ENCODE data around the gene MUC5B. TPM values are rescaled to one million over a fixed set of nuclear protein-coding genes. Genes with fewer than 3 reads are reported as not detected.

The MUC5B gene
- total and polyA plus RNA-seq, 2 donors (not counting 1 experiment from before 2014, with no cell fraction given) = not detected

GRCh38 chr11:1194231-1194976, 28.5 kb upstream of the MUC5B start:
- no peak for ATAC-seq (ENCODE audit: low read depth)
- H3K9me3 ChIP-seq (ENCODE audit: control extremely low read depth in 1 of 3, control insufficient read depth in 2 of 3, insufficient read depth in 1 of 3, low read length in 2 of 3) = peaks cover 0 to 9% (median 0%) of the 10 kb centered on the region in 3 donors
- H3K27me3 ChIP-seq (replicated peaks in 1 of 4; ENCODE audit: control extremely low read depth in 1 of 4, control insufficient read depth in 3 of 4, insufficient read depth in 4 of 4, low read length in 3 of 4) = peaks cover 0 to 2% (median 0%) of the 10 kb centered on the region in 4 experiments
- no peak overlapping the region for H2AFZ ChIP-seq (ENCODE audit: insufficient read depth, low read depth, low read length, poor library complexity, severe bottlenecking)
- intact Hi-C loops (cut with micrococcal nuclease) = no loop called here
- WGBS (ENCODE audit: insufficient coverage) = 96% methylated on average over 59 of the region's 59 CpGs
- H4K20me1 ChIP-seq (ENCODE audit: control insufficient read depth, insufficient read depth, low read length, poor library complexity, severe bottlenecking) = no peaks in the 10 kb centered on the region
- no peak overlapping the region for H3K4me3 ChIP-seq (ENCODE audit: control extremely low read depth in 1 of 5, extremely low read depth in 1 of 5, insufficient read depth in 1 of 5, low read depth in 2 of 5, low read length in 4 of 5)
- H3K79me2 ChIP-seq (ENCODE audit: control insufficient read depth, insufficient read depth, low read length) = no peaks in the 10 kb centered on the region
- H3K4me1 ChIP-seq (ENCODE audit: control insufficient read depth in 2 of 2, insufficient read depth in 2 of 2, low read length in 2 of 2) = no peaks in the 10 kb centered on the region
- TF ChIP-seq CTCF (IDR thresholded peaks at IDR 0.05) (no peak), EZH2 (IDR thresholded peaks at IDR 0.05; ENCODE audit: borderline replicate concordance, insufficient read depth, low read depth, low read length, poor library complexity, severe bottlenecking) (no peak)
- DNase-seq = peak; percentile 5
- H3K27ac ChIP-seq (ENCODE audit: low read length in 2 of 2) = no peak overlapping the region
- Mint-ChIP-seq H3K27me3 (no peaks in the 10 kb centered on the region), H3K27ac (no peak overlapping the region), H3K4me1 (no peaks in the 10 kb centered on the region), H3K4me3 (no peak overlapping the region), H3K9me3 (ENCODE audit: insufficient read depth) (no peaks in the 10 kb centered on the region)
- H3K36me3 ChIP-seq (replicated peaks in 1 of 2; ENCODE audit: control extremely low read depth in 1 of 2, control insufficient read depth in 1 of 2, extremely low read depth in 1 of 2, insufficient read depth in 2 of 2, low read length in 1 of 2) = no peaks in the 10 kb centered on the region
- H3K4me2 ChIP-seq (replicated peaks; ENCODE audit: low read depth, low read length, poor library complexity, severe bottlenecking) = no peak overlapping the region
- ChIA-PET CTCF (no interaction called here), POLR2A (no interaction called here)
- no peak overlapping the region for H3K9ac ChIP-seq (ENCODE audit: low read length)

GRCh38 chr11:1194977-1195681, 27.7 kb upstream of the MUC5B start:
- H3K9me3 Mint-ChIP-seq (ENCODE audit: insufficient read depth) = no peaks in the 10 kb centered on the region
- TF ChIP-seq CTCF (IDR thresholded peaks at IDR 0.05) = no peak
- no peak for TF ChIP-seq EZH2 (IDR thresholded peaks at IDR 0.05; ENCODE audit: borderline replicate concordance, insufficient read depth, low read depth, low read length, poor library complexity, severe bottlenecking)
- ChIA-PET CTCF (no interaction called here), POLR2A (no interaction called here)
- H3K79me2 ChIP-seq (ENCODE audit: control insufficient read depth, insufficient read depth, low read length) = no peaks in the 10 kb centered on the region
- no peak overlapping the region for H3K27ac ChIP-seq (ENCODE audit: low read length in 2 of 2)
- intact Hi-C loops (cut with micrococcal nuclease) = no loop called here
- H3K4me1 Mint-ChIP-seq = no peaks in the 10 kb centered on the region
- peaks cover 0 to 9% (median 0%) of the 10 kb centered on the region in 3 donors for H3K9me3 ChIP-seq (ENCODE audit: control extremely low read depth in 1 of 3, control insufficient read depth in 2 of 3, insufficient read depth in 1 of 3, low read length in 2 of 3)
- H3K36me3 ChIP-seq (replicated peaks in 1 of 2; ENCODE audit: control extremely low read depth in 1 of 2, control insufficient read depth in 1 of 2, extremely low read depth in 1 of 2, insufficient read depth in 2 of 2, low read length in 1 of 2) = no peaks in the 10 kb centered on the region
- H3K27me3 ChIP-seq (replicated peaks in 1 of 4; ENCODE audit: control extremely low read depth in 1 of 4, control insufficient read depth in 3 of 4, insufficient read depth in 4 of 4, low read length in 3 of 4) = peaks cover 0 to 2% (median 0%) of the 10 kb centered on the region in 4 experiments
- 92% methylated on average over 20 of the region's 32 CpGs for WGBS (ENCODE audit: insufficient coverage)
- H3K27me3 Mint-ChIP-seq = no peaks in the 10 kb centered on the region
- H3K4me2 ChIP-seq (replicated peaks; ENCODE audit: low read depth, low read length, poor library complexity, severe bottlenecking) = no peak overlapping the region
- H3K27ac Mint-ChIP-seq = no peak overlapping the region
- H2AFZ ChIP-seq (ENCODE audit: insufficient read depth, low read depth, low read length, poor library complexity, severe bottlenecking) = no peak overlapping the region
- DNase-seq (peak; percentile 6), ATAC-seq (ENCODE audit: low read depth) (no peak)
- no peak overlapping the region for H3K9ac ChIP-seq (ENCODE audit: low read length)
- no peak overlapping the region for H3K4me3 ChIP-seq (ENCODE audit: control extremely low read depth in 1 of 5, extremely low read depth in 1 of 5, insufficient read depth in 1 of 5, low read depth in 2 of 5, low read length in 4 of 5)
- no peaks in the 10 kb centered on the region for H3K4me1 ChIP-seq (ENCODE audit: control insufficient read depth in 2 of 2, insufficient read depth in 2 of 2, low read length in 2 of 2)
- no peak overlapping the region for H3K4me3 Mint-ChIP-seq
- H4K20me1 ChIP-seq (ENCODE audit: control insufficient read depth, insufficient read depth, low read length, poor library complexity, severe bottlenecking) = no peaks in the 10 kb centered on the region

All from B cell (primary cell).